K562 (cell line): ENCODE results near the gene METAP1. TPM values are rescaled to one million over a fixed set of nuclear protein-coding genes. Genes with fewer than 3 reads are reported as not detected.

ENCODE experiments used
- ARID4B ChIP-seq: sonication (generic); formaldehyde crosslinking; IDR thresholded peaks from 2 replicates; pipeline ENCODE4 v1.8.0; 2022; ENCODE audit warnings: mild to moderate bottlenecking, missing genetic modification reagents
- BCL6 ChIP-seq: fragments of 250-450 bp; sonication (Bioruptor Pico); IDR thresholded peaks from 2 replicates; pipeline ENCODE4 v1.4.0; 2020
- CEBPG ChIP-seq, 3 experiments: fragments of 200-800 bp in 1 of 3; sonication (Bioruptor generic) in 1 of 3; sonication (generic) in 1 of 3; formaldehyde crosslinking in 1 of 3; IDR thresholded peaks in 2 of 3; conservative IDR thresholded peaks in 1 of 3; 2 replicates each; pipeline versions ENCODE4 v1.6.1 to v1.8.0; 2016 to 2022; ENCODE audit warnings: missing compliant biosample characterization in 2 of 3, missing genetic modification characterization in 2 of 3, mild to moderate bottlenecking in 1 of 3, missing genetic modification reagents in 1 of 3
- CGGBP1 ChIP-seq: fragments of 250-450 bp; sonication (Bioruptor Pico); IDR thresholded peaks from 2 replicates; pipeline ENCODE4 v1.9.0; 2021; ENCODE audit warnings: mild to moderate bottlenecking
- HMG20A ChIP-seq: fragments of 450-650 bp; formaldehyde crosslinking; conservative IDR thresholded peaks from 2 replicates; pipeline ENCODE4 v1.4.0; 2020; ENCODE audit warnings: mild to moderate bottlenecking, mixed read lengths
- JUN ChIP-seq, 2 experiments: sonication (generic) in 1 of 2; formaldehyde crosslinking in 1 of 2; IDR thresholded peaks; 2 replicates each; pipeline versions ENCODE4 v1.6.1 to v1.8.0; 2012 to 2022; ENCODE audit warnings: borderline replicate concordance in 2 of 2, mild to moderate bottlenecking in 2 of 2, improper control_type of control experiment in 1 of 2, low read depth in 1 of 2, low read length in 1 of 2, missing genetic modification reagents in 1 of 2
- NR4A1 ChIP-seq, 2 experiments: fragments of 250-450 bp in 1 of 2; fragments of 450-650 bp in 1 of 2; sonication (Bioruptor Pico) in 1 of 2; IDR thresholded peaks; 2 replicates each; pipeline versions ENCODE4 v1.4.0 to v1.6.1; 2016 to 2020; ENCODE audit warnings: mild to moderate bottlenecking in 2 of 2, missing compliant biosample characterization in 1 of 2, missing genetic modification characterization in 1 of 2, moderate library complexity in 1 of 2
- PATZ1 ChIP-seq: fragments of 250-450 bp; sonication (Bioruptor Pico); IDR thresholded peaks from 2 replicates; pipeline ENCODE4 v1.5.0; 2020; ENCODE audit warnings: mild to moderate bottlenecking, borderline replicate concordance
- PHB2 ChIP-seq: fragments of 450-650 bp; IDR thresholded peaks from 2 replicates; pipeline ENCODE4 v1.6.1; 2017; ENCODE audit warnings: low read depth
- TAF9B ChIP-seq: fragments of 450-650 bp; IDR thresholded peaks from 2 replicates; pipeline ENCODE4 v1.6.1; 2018; ENCODE audit warnings: mild to moderate bottlenecking; ENCODE audit not compliant: partially characterized antibody
- TCF7L2 ChIP-seq: fragments of 150-350 bp; IDR thresholded peaks from 2 replicates; pipeline ENCODE4 v1.6.1; 2016; ENCODE audit warnings: low read depth, mild to moderate bottlenecking, low read length, moderate library complexity
- TOE1 ChIP-seq, 2 experiments: fragments of 450-650 bp in 1 of 2; sonication (generic) in 1 of 2; formaldehyde crosslinking in 1 of 2; IDR thresholded peaks; 2 replicates each; pipeline versions ENCODE4 v1.7.1 to v1.8.0; 2016 to 2022; ENCODE audit warnings: borderline replicate concordance in 2 of 2, mild to moderate bottlenecking in 2 of 2, antibody characterized with exemption in 1 of 2, inconsistent platforms in 1 of 2, low read depth in 1 of 2, missing genetic modification reagents in 1 of 2, moderate library complexity in 1 of 2
- ZBTB7A ChIP-seq: IDR thresholded peaks from 2 replicates; pipeline ENCODE4 v1.6.1; 2011; ENCODE audit warnings: low read depth, mild to moderate bottlenecking, low read length, moderate library complexity, borderline replicate concordance; ENCODE audit not compliant: control insufficient read depth
- ZNF316 ChIP-seq: fragments of 450-650 bp; IDR thresholded peaks from 2 replicates; pipeline ENCODE4 v1.6.1; 2016
- polyA plus RNA-seq, 8 experiments: library from polyadenylated mRNA; depleted of rRNA in 4 of 8; stranded (reverse) in 5 of 8; unstranded in 3 of 8; fragments of >200 nt; fragmentation: Nextera tagmentation in 2 of 8; fragmentation: Illumina TruSeq in 1 of 8; extraction: Ambion mirVana in 2 of 8; extraction: Trizol in 1 of 8; gene quantifications; 2 replicates each; pipeline versions ENCODE4 v1.2.1 to v1.2.3, GENCODE V29; 2011 to 2014; ENCODE audit warnings: inconsistent platforms in 1 of 8, missing spikeins in 1 of 8
- total RNA-seq, 7 experiments: library from RNA; depleted of rRNA in 6 of 7; stranded (reverse); fragments of >200 nt in 6 of 7; fragmentation: Illumina TruSeq in 2 of 7; extraction: Trizol in 2 of 7; gene quantifications; 2 replicates each; pipeline versions ENCODE4 v1.2.1 to v1.2.3, GENCODE V29; 2011 to 2021; ENCODE audit warnings: low replicate concordance in 1 of 7

Gene METAP1
- total and polyA plus RNA-seq, 9 of the 15 experiments (the other 6 are each of a cell fraction or from before 2014, with no cell fraction given), result 31.4 to 77.6 (median 59.5) TPM

GRCh38 chr4:98995183-98996055, at the start of gene METAP1 (continued):
- TF ChIP-seq ARID4B (CRISPR knock-in tag), result peak; percentile 89
- TF ChIP-seq BCL6 (CRISPR knock-in tag), result no peak
- no peak for TF ChIP-seq TCF7L2
- TF ChIP-seq PATZ1 (CRISPR knock-in tag), result no peak
- no peak for TF ChIP-seq HMG20A (CRISPR knock-in tag)
- TF ChIP-seq JUN (IDR thresholded peaks at IDR 0.05; ENCODE audit: borderline replicate concordance, low read depth, low read length), result peak; percentile 48; the same call in 1 of the 2 replicates
- 0 out of 2 replicates have a peak, but pooled peaks have one; percentile 52 for TF ChIP-seq JUN (CRISPR knock-in tag; IDR thresholded peaks at IDR 0.05; ENCODE audit: borderline replicate concordance)
- peak; percentile 81 for TF ChIP-seq TAF9B
- peak; percentile 38; the same call in 1 of the 2 replicates for TF ChIP-seq NR4A1 (CRISPR knock-in tag; IDR thresholded peaks at IDR 0.05)
- no peak for TF ChIP-seq NR4A1 (tag; IDR thresholded peaks at IDR 0.05)
- TF ChIP-seq CEBPG (CRISPR knock-in tag; IDR thresholded peaks at IDR 0.05), result no peak
- TF ChIP-seq CEBPG (tag; conservative IDR thresholded peaks at IDR 0.05 in 1 of 2, IDR thresholded peaks at IDR 0.05 in 1 of 2), result no peak
- peak; percentile 62; the same call in 1 of the 2 replicates for TF ChIP-seq TOE1 (IDR thresholded peaks at IDR 0.05; ENCODE audit: borderline replicate concordance)
- TF ChIP-seq TOE1 (CRISPR knock-in tag; IDR thresholded peaks at IDR 0.05; ENCODE audit: borderline replicate concordance, low read depth), result no peak
- TF ChIP-seq PHB2, result no peak
- peak; percentile 51; the same call in 1 of the 2 replicates for TF ChIP-seq ZBTB7A
- TF ChIP-seq CGGBP1 (CRISPR knock-in tag), result peak; percentile 66; the same call in 1 of the 2 replicates
- TF ChIP-seq ZNF316, result peak; percentile 29; the same call in 1 of the 2 replicates
